ENCODE data around the gene CYP2A6.
"Not testable (repeated sequence)": the region's sequence is repeated elsewhere in the genome, so short reads cannot be mapped to it uniquely, and the experiment has no call there.

GRCh38 chr19:40833728-40834533, 16.3 kb downstream of the CYP2A6 start:
- TF ChIP-seq CTCF, POLR2A (IDR thresholded peaks at IDR 0.05): not testable (repeated sequence)
